ENCODE results near the gene PGF. TPM values are rescaled to one million over a fixed set of nuclear protein-coding genes. Genes with fewer than 3 reads are reported as not detected.
"Not testable (repeated sequence)": the region's sequence is repeated elsewhere in the genome, so short reads cannot be mapped to it uniquely, and the experiment has no call there.

The PGF gene
- total RNA-seq, 1 experiment from 2014 or later, result 76.1 TPM

DNA sequence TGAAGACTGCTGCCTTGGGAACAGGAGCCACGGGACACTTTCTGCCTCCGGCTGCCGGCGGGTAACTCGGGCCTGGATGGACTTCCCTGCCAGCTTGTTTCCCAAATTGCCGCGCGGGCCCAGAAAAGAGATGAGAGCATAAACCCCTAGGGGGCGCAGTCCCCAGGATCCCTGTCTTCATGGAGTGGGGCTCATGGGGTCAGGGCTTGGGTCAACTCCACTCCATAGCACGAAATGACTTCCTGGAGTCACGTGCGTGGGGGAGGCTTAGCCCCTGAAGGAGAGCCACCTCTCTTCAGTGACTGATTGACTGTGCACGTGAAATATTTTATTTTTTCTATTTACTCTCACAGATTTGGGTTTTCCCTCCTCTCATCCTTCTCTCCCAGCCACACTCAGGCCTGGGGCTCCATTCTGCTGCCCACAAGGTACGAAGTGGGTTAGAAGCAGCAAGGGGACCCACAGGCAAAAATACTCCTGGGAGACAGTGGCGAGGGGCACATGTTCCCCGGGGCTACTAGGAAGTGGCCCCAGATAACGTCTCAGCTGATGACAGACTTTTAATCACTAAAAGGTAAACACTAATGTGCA is 10.0 kb downstream of the PGF start:
- no peak for DNase-seq (ENCODE audit: low read depth)

GRCh38 chr14:74942608-74943007 is 12.8 kb downstream of the PGF start:
- DNase-seq (ENCODE audit: low read depth), result no peak

GRCh38 chr14:74942181-74942580 is 13.2 kb downstream of the PGF start:
- no peak for DNase-seq (ENCODE audit: low read depth)

GRCh38 chr14:74941676-74942097 is 13.7 kb downstream of the PGF start:
- peak; percentile 40 for DNase-seq (ENCODE audit: low read depth)

GRCh38 chr14:74940956-74941565 is 14.3 kb downstream of the PGF start:
- no peak for DNase-seq (ENCODE audit: low read depth)

DNA sequence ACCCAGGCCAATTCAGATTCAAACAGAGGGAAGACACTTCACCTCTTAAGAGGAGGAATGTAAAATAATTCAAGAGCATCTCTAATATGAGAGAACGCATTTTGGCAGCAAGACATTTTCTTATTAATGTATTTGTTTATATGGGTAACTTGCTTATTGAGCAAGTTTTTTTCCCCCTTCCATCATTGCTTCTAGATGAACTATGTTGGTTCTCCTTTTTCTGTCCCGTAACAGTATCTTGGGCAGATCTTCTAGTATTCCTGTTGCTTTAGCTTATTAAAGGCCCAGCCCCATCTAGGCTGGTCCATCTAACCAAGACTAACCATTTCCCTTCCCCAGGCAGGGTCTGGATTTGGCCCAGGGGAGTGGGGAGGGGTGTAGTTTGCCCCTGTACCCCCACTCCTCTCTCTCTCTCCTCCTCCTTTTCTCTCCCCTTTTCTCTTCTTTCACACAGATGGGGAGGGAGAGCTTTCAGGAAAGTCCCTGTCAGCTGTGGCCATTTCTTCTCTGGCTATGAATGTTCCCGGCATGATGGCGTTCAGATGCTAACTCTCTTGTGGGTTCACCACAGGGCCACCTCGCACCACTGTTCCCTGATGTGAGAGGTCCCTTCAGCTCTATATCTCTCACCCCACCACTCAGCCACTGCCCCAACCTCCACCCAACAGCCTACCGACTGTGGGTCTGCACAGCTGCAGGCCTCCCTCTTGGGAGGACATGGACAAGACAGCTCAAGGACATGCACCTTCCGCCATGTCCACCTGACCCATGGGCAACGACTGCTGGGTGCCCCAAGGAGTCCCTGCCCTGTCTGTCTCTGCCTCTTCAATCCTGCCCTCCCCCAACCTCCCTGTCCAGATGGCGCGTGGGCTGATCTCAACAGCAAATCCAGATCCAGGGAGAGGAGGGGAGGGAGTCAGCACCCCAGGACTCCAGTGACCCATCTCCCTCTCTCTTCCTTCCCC is 16.6 kb downstream of the PGF start:
- DNase-seq (ENCODE audit: low read depth), result no peak

- DNase-seq (ENCODE audit: low read depth), result no peak
Observed at GRCh38 chr14:74937171-74937570, 18.2 kb downstream of the PGF start.

DNA sequence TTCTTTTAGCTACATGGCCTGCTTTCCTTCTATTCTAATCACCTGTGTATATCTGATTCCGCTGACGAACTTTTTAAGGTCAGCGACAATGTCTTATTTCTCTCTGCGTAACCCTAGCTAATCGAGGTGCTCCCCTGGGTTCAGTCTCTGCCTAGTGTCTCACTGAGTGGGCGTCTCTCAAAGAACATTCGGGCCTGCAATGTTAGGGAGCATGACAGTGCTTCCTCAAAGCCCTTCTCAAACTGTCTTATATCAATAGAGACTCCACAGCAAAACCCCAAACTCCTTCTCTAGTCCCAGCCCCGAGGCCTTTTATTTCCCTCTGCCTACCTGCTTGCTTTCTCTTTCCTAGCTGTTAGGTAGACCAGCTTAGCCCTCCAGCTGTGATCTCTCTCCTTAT is 18.7 kb downstream of the PGF start:
- DNase-seq (ENCODE audit: low read depth), result no peak

DNA sequence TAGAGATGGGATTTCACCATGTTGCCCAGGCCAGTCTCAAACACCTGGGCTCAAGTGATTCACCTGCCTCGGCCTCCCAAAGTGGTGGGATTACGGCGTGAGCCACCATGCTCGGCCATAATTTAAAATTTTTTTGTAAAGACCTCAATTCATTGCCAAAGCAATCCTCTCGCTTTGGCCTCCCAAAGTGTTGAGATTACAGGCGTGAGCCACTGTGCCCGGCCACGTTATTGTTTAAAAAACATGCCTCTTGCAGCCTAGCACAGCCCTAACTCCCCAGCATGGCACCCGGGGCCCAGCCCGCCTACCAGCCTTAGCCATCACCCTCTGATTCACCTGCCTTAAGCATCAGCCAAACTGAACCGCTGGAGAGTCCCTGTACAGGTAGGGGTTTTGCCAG is 19.2 kb downstream of the PGF start:
- no peak for DNase-seq (ENCODE audit: low read depth)

DNA sequence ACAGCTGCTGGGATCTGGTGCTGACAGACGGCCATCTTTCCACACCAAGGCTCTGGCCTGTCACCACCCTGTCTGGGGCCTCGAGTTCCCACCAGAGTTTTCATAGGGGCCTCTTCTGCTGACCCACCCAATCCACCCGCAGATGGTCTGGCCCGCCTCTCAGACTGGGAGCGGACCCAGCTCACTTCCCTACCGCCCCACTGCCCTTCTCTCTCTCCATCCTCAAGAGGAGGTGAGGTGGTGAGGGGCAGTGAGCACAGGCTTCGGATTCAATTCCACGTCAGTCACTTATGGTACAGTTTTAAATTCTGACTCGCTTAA is 20.1 kb downstream of the PGF start:
- no peak for DNase-seq (ENCODE audit: low read depth)

DNA sequence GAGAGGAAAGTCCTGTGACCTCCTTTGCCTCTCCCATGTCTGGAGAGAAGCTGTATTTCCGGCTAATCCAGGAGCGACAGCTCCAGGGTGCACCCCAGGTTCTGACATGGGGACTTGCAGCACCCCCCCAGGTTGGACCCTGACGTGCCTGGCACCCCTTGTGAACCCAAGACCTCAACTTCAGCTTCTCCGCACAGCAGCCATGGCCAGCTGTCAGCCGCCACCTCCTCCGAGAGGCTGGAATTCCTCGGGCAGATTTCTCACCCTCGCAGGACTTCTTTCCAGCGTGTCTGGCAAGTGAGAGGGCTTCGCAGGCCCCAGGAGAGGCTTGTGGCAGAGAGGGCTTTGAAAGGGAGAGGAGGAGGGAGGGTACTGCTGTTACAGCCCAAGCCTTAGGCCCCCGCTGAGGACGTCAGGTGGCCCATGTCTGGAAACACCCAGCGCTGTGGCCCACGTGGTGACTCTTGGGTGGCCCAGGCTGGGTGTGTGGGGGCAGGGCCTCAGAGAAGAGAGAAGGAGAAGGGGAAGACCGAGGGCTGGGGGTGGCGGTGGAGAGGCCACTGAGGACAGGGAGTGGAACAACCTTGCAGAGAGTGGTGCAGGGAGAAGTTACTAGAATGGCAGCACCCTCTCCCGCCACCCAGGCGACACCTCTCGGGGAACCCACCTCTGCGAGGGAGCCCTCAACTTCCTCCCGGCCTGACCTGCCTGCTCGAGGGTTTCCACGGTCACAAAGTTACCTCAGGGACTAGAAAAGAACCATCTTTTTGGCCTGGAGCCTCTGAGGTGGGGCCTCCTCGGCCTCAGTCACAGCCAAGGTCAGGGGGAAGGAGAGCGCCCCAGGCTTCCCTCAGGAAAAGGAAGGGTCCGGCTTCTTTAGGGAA is 20.7 kb downstream of the PGF start:
- DNase-seq (ENCODE audit: low read depth), result no peak

GRCh38 chr14:74934041-74934440 is 21.4 kb downstream of the PGF start:
- no peak for DNase-seq (ENCODE audit: low read depth)

DNA sequence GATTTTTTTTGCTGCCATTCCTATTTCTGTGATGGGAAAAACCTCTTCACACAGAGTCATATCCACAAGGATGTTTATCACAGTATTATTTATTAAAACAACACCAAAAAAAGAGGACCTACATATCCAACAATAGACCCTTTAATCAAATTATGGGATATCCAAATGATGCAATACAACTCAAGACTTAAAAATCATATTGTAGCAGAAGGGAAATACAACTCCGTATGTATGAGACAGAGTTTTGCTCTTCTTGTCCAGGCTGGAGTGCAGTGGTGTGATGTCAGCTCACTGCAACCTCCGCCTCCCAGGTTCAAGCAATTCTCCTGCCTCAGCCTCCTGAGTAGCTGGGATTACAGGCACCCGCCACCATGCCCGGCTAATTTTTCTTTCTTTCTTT is 22.5 kb downstream of the PGF start:
- DNase-seq (ENCODE audit: low read depth), result not testable (repeated sequence)

- peak; percentile 36 for DNase-seq (ENCODE audit: low read depth)
Observed at GRCh38 chr14:74932401-74932901, 22.9 kb downstream of the PGF start.

DNA sequence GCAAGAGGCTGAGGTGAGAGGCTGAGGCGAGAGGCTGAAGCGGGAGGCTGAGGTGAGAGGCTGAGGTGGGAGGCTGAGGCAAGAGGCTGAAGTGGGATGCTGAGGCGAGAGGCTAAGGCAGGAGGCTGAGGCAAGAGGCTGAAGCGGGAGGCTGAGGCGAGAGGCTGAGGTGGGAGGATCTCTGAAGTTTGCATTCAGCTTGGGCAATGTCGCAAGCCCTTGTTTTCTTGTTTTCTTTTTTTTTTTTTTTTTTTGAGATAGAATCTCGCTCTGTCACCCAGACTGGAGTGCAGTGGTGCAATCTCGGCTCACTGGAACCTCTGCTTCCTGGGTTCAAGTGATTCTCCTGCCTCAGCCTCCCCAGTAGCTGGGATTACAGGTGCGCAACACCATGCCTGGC is 23.7 kb downstream of the PGF start:
- not testable (repeated sequence) for DNase-seq (ENCODE audit: low read depth)

- DNase-seq (ENCODE audit: low read depth), result no peak
Observed at GRCh38 chr14:74929242-74929641, 26.2 kb downstream of the PGF start.

- DNase-seq (ENCODE audit: low read depth), result no peak
Observed at GRCh38 chr14:74927225-74927624, 28.2 kb downstream of the PGF start.

GRCh38 chr14:74924061-74924460 is 31.3 kb downstream of the PGF start:
- DNase-seq (ENCODE audit: low read depth), result no peak

- no peak for DNase-seq (ENCODE audit: low read depth)
Observed at GRCh38 chr14:74922752-74923401, 32.5 kb downstream of the PGF start, which contains the start of gene RPS6KL1. RPS6KL1 (minus strand) TSS chr14:74923260; CDS start chr14:74921541, 1,719 bp downstream.

DNA sequence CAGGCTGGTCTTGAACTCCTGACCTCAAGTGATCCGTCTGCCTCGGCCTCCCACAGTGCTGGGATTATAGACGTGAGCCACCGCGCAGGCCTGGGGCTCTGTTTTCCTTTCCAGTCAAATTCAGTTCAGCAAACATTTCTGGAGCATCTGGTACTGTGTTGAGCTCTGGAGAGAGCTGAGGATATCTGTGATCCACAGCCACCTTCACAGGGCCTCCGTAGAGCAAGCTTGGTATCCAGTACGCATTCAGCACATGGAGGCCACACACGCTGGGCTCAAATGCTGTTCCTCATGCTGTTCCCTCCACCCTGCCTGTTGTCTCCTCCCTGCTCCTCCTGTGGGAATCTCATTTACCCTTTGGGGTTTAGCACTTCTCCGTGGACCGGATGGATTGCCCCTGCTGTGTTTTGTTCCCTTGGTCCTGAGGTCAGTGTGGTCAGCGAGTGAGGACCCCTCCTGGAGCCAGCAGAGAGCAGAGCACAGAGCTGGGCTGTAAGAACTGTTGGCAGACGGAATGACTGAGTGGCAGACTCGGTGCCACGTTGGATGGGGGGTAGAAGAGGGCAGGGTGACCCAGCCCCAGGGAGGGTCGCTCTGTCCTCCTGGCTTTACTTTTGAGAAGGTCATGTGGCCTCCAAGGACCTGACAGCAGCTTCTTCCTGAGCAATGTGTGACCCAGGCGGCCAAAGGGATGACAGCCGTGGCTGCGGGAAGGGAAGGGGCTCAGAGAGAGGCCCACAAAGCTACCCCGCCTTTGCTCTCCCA is 33.2 kb downstream of the PGF start:
- DNase-seq (ENCODE audit: low read depth), result no peak
